Immature natural killer cell (primary cell): ENCODE results near the gene CDH4. TPM values are rescaled to one million over a fixed set of nuclear protein-coding genes. Genes with fewer than 3 reads are reported as not detected.

ENCODE experiments used
- DNase-seq, 3 donors: peaks; one replicate each; pipeline ENCODE4 v3.0.0; 2022; ENCODE audit warnings: mixed read lengths in 1 of 3
- H3K27ac Mint-ChIP-seq, 6 donors: one replicate each; pipeline ENCODE4 v1.8.0; 2020; ENCODE audit warnings: mixed read lengths in 6 of 6, mild to moderate bottlenecking in 5 of 6, inconsistent platforms in 4 of 6, moderate library complexity in 3 of 6
- H3K27me3 Mint-ChIP-seq, 3 donors: one replicate each; pipeline ENCODE4 v1.8.0; 2020 to 2021; ENCODE audit warnings: low read depth in 3 of 3, mild to moderate bottlenecking in 3 of 3, mixed read lengths in 3 of 3, moderate library complexity in 3 of 3, inconsistent platforms in 1 of 3
- H3K36me3 Mint-ChIP-seq, 3 donors: one replicate each; pipeline ENCODE4 v1.8.0; 2020; ENCODE audit warnings: mixed read lengths in 3 of 3, inconsistent platforms in 2 of 3, mild to moderate bottlenecking in 2 of 3
- H3K4me1 Mint-ChIP-seq, 2 donors: one replicate each; pipeline ENCODE4 v1.8.0; 2020; ENCODE audit warnings: inconsistent platforms in 2 of 2, mild to moderate bottlenecking in 2 of 2, mixed read lengths in 2 of 2, moderate library complexity in 1 of 2
- H3K4me3 Mint-ChIP-seq, 5 donors: one replicate each; pipeline ENCODE4 v1.8.0; 2020; ENCODE audit warnings: mild to moderate bottlenecking in 5 of 5, mixed read lengths in 5 of 5, inconsistent platforms in 3 of 5, moderate library complexity in 3 of 5
- H3K9me3 Mint-ChIP-seq, 6 donors: one replicate each; pipeline ENCODE4 v1.8.0; 2020; ENCODE audit warnings: mild to moderate bottlenecking in 6 of 6, mixed read lengths in 6 of 6, inconsistent platforms in 4 of 6, moderate library complexity in 3 of 6
- polyA plus RNA-seq, 3 donors: library from polyadenylated mRNA; unstranded; fragments of 300-500 nt; fragmentation: Illumina TruSeq; gene quantifications; one replicate each; pipeline ENCODE4 v1.2.3, GENCODE V29; 2021

The CDH4 gene
- polyA plus RNA-seq, 3 donors from 2014 or later = not detected

DNA sequence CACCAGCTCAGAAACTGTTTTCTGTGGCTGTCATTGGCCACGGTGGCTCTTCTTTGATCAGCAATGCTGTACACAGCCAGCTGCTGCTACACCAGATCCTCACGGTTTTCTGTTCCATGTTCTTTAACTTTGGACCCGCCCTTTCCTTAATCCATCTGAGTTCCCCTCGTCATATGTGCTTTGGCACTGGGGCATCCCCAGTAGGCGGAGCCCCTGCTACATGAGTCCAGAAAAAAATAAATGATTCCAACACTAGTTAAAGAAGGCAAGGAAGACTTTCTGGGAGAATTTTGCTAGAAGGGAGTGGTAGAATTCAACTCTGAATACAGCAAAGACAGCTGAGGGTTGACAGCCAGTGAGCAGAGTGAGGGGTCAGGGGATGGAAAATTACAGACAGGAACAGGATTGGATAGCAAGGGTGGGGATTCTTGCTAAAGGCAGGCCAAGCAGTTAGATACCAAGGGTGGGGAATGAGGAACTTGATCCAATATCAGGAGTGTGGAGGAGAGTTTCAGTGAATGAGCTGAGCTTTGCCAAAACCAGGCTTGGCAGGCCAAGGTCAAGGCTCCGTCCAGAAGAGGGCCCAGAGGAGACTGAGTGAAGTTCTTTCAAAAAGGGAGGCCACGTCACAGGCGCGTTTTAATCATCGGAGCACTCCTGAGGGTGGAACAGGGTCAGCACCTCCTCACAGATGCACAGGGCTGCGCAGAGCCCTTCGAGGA lies 391.8 kb downstream of the CDH4 start:
- no peaks in the 10 kb centered on the region for H3K4me1 Mint-ChIP-seq
- no peaks in the 10 kb centered on the region for H3K36me3 Mint-ChIP-seq
- H3K4me3 Mint-ChIP-seq = no peak overlapping the region
- no peak for DNase-seq
- H3K9me3 Mint-ChIP-seq = peaks cover 0 to 9% (median 0%) of the 10 kb centered on the region in 6 donors
- H3K27me3 Mint-ChIP-seq = peaks cover 3 to 6% (median 4%) of the 10 kb centered on the region in 3 donors
- H3K27ac Mint-ChIP-seq = no peak overlapping the region

DNA sequence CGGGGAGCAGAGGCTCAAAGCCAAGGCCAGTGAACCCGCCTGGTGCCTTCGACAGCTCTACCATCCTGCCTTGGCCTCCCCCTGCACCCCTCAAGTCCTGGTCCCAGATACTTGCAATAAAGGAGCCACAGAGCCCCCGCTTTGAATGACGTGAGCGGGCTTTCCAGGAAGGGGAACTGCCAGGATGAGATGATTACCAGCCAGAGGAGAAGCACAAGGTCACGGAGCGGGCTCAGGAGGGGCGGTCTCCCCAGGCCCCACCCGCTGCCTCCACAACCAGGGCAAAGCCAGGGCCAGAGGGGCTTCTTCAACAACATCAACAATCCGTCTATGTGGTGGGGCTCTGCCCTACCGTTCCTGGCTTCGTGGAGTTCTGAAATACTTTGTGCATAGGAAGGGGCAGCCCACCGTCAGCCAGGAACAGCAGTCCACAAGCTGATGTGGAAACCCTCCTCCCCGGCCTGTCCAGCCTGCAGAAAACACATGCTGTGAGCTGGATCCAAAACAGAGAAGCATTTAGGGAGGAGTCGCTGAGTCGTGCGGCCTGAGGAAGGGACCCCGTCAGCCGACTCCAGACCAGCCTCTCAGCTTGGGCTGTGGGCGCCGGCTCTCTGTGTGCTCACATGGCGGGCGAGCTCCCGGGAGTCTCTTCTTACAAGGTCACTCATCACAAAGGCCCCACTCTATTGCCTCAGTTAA lies 392.5 kb downstream of the CDH4 start:
- Mint-ChIP-seq H3K27me3 (peaks cover 3 to 6% (median 4%) of the 10 kb centered on the region in 3 donors), H3K9me3 (peaks cover 0 to 9% (median 0%) of the 10 kb centered on the region in 6 donors), H3K4me3 (no peak overlapping the region), H3K36me3 (no peaks in the 10 kb centered on the region), H3K27ac (no peak overlapping the region), H3K4me1 (no peaks in the 10 kb centered on the region)
- DNase-seq = no peak

DNA sequence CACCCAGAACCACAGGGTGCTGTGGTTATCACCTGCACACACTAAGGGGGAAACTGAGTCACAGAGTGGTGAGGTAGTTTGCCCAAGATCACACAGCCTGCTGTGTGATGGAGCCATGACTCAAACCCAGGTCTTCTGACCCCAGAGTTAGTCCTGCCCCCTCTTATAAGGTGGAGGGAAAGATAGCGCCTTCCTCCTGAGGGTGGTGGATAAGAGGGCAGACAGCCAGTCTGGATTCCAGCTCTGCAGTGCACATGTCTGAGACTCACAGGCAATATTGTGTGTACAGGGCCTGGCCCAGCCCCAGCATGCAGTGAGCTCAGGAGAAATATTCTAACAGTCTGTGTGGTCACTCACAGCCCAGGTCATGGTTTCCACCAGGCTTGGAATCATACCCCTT lies 393.7 kb downstream of the CDH4 start:
- peaks cover 3 to 6% (median 4%) of the 10 kb centered on the region in 3 donors for H3K27me3 Mint-ChIP-seq
- peaks cover 0 to 5% (median 0%) of the 10 kb centered on the region in 6 donors for H3K9me3 Mint-ChIP-seq
- no peak overlapping the region for H3K27ac Mint-ChIP-seq
- H3K4me3 Mint-ChIP-seq = no peak overlapping the region
- no peaks in the 10 kb centered on the region for H3K4me1 Mint-ChIP-seq
- DNase-seq = no peak
- H3K36me3 Mint-ChIP-seq = no peaks in the 10 kb centered on the region

DNA sequence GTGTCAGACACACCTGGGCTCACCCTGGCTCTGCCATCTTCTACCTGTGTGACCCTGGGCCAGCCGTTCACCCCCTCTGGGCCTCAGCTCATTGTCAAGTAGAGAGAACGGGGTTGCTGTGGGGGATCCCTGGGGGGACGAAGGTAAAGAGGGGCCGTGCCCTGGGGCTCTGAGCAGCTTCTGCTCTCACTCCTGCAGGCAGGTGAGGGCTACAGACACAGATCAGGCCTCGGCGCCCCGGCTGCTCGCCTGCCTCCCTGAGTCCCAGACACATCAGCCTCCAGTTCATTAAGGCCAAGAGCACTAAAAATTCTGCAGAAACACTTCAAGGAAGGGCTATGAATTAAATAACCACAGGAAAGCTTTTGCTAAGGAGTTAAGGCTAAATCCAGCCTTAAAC lies 394.4 kb downstream of the CDH4 start:
- no peak overlapping the region for H3K27ac Mint-ChIP-seq
- no peak for DNase-seq
- no peaks in the 10 kb centered on the region for H3K36me3 Mint-ChIP-seq

DNA sequence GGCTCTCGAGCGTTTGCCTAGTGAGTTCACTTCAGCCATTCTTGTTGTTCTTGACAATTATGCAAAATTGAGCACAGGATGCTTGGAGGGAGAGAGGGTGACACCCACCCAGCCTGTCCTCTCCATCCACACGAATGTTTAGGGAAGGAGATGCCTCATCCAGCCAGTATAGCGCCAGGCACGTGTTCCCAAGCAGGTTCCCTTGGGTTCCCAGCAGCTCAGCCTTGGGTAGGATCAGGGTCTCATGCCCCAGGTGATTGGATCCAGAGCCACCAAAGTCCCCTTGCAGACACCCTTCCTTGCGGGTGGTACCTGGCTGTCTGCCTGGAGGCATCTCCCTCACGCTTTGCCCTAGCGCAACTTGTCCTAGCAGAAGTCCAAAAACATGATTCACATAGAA lies 394.9 kb downstream of the CDH4 start:
- no peak for DNase-seq
- Mint-ChIP-seq H3K9me3 (peaks cover 0 to 8% (median 0%) of the 10 kb centered on the region in 6 donors), H3K27ac (no peak overlapping the region), H3K4me1 (no peaks in the 10 kb centered on the region), H3K27me3 (peaks cover 2 to 6% (median 4%) of the 10 kb centered on the region in 3 donors), H3K4me3 (no peak overlapping the region), H3K36me3 (no peaks in the 10 kb centered on the region)

More for the DNA sequence above, 394.4 kb downstream of the CDH4 start:
- H3K27me3 Mint-ChIP-seq = peaks cover 2 to 6% (median 4%) of the 10 kb centered on the region in 3 donors
- H3K4me1 Mint-ChIP-seq = no peaks in the 10 kb centered on the region
- peaks cover 0 to 5% (median 0%) of the 10 kb centered on the region in 6 donors for H3K9me3 Mint-ChIP-seq
- H3K4me3 Mint-ChIP-seq = no peak overlapping the region

DNA sequence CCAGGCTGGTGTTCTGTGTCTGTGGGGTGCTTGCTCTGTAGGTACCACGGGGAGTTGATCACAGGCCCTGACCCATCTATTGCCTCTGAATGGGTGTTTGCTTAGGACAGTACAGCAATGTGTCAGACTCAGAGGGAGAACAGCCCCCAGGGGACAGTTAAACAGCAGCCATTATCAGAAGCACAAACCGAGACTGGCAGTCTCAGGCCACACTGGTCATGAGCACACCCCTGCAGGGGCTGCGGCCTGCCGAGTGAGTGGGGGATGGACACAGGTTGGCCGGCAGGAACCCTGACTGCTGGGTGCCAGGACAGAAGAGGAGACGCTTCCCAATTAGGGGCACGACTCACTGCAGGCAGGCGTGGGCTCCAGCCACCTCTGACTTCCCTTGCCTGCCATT lies 395.6 kb downstream of the CDH4 start:
- Mint-ChIP-seq H3K27me3 (peaks cover 2 to 5% (median 3%) of the 10 kb centered on the region in 3 donors), H3K4me3 (no peak overlapping the region), H3K36me3 (no peaks in the 10 kb centered on the region), H3K9me3 (peaks cover 0 to 6% (median 0%) of the 10 kb centered on the region in 6 donors), H3K4me1 (no peaks in the 10 kb centered on the region), H3K27ac (no peak overlapping the region)
- no peak for DNase-seq

DNA sequence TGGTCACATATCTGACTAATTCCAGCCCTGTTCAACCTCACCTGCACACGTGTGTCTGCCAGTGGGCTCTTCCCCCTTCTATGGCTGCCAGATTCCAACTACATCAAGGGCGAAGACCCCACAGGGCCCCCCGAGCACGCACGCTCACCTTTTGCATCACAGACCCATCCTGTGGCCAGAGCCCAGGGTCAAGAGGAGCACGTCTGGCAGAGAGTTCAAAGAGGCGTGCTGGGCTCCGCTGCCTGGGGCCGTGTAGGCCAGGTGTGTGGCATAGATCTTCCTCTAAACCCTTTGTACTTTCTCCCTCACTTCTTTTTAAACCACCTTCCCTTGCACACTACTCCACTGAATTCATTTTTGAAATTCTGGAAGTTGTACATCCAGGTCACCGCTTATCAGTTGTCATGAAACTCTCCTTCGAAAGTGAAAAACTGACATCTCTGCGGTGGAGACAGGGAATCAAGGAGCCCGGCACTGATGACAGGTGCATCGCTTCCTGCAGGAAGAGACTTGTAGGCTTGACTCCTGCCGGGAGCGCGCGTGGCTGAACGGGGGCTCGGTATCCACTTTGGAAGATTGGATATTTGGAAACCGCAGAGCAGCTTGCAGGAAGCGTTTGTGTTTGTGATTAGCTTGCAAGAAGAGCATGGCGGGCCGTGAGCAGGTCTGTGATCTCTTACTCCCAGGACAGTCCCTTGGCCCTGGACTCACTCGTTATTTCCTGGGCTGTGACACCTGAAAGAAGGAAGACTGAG lies 397.2 kb downstream of the CDH4 start:
- Mint-ChIP-seq H3K36me3 (no peaks in the 10 kb centered on the region), H3K4me1 (no peaks in the 10 kb centered on the region), H3K9me3 (peaks cover 0 to 6% (median 0%) of the 10 kb centered on the region in 6 donors), H3K27me3 (peaks cover 0 to 4% (median 1%) of the 10 kb centered on the region in 3 donors), H3K27ac (no peak overlapping the region), H3K4me3 (no peak overlapping the region)
- no peak for DNase-seq

DNA sequence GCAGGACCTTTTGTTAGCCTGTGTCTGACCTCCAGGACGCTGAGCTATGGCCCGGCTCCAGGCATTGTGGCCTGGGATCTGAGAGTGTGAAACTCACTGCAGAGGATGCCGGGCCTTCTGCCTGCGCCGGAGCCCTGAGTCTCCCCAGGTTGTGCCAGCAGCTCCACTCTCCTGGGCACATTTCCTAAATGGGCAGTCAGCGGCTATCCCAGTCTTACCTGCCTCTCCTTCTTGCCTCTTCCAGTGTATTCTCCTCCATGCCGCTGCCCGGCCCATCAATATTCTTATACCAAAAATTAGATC lies 397.8 kb downstream of the CDH4 start:
- H3K36me3 Mint-ChIP-seq = no peaks in the 10 kb centered on the region
- DNase-seq = no peak
- no peaks in the 10 kb centered on the region for H3K4me1 Mint-ChIP-seq
- no peak overlapping the region for H3K4me3 Mint-ChIP-seq
- H3K9me3 Mint-ChIP-seq = peaks cover 0 to 6% (median 0%) of the 10 kb centered on the region in 6 donors
- H3K27ac Mint-ChIP-seq = no peak overlapping the region
- H3K27me3 Mint-ChIP-seq = peaks cover 0 to 4% (median 0%) of the 10 kb centered on the region in 3 donors

DNA sequence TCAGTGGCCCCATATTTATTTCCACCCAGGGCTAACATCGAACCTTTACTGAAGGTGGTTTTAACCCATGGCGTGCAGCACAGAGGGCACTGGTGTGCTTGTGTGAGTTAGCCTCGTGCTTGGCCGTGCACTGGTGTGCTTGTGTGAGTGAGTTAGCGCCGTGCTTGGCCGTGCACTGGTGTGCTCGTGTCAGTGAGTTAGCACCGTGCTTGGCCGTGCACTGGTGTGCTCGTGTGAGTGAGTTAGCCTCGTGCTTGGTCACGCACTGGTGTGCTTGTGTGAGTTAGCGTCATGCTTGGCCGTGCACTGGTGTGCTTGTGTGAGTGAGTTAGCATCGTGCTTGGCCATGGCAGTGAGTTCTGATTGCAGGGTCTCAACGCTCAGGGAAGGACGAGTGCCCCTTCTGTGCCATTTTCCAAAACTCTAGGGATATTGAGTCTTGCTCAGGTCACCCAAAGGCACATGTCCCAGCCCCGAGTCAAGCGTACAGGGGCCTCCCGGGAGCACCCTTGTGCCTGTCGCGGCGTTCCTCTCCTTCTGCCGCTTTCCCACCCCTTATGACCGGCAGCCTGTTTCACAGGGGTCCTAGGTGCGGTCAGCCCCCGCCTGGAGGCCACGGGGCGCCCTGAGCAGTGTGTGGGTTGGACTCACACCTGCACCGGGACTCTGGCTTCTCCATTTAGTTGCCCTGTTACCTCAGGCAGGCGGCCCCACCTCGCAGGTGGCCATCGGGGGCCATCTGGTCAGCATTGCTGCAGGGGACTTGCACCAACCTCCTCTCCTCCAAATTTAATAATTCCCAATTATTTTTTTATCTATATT lies 399.1 kb downstream of the CDH4 start:
- H3K36me3 Mint-ChIP-seq = no peaks in the 10 kb centered on the region
- H3K9me3 Mint-ChIP-seq = peaks cover 0 to 6% (median 0%) of the 10 kb centered on the region in 6 donors
- no peak for DNase-seq
- H3K27me3 Mint-ChIP-seq = peaks cover 0 to 4% (median 0%) of the 10 kb centered on the region in 3 donors
- no peak overlapping the region for H3K27ac Mint-ChIP-seq
- no peak overlapping the region for H3K4me3 Mint-ChIP-seq
- H3K4me1 Mint-ChIP-seq = no peaks in the 10 kb centered on the region

DNA sequence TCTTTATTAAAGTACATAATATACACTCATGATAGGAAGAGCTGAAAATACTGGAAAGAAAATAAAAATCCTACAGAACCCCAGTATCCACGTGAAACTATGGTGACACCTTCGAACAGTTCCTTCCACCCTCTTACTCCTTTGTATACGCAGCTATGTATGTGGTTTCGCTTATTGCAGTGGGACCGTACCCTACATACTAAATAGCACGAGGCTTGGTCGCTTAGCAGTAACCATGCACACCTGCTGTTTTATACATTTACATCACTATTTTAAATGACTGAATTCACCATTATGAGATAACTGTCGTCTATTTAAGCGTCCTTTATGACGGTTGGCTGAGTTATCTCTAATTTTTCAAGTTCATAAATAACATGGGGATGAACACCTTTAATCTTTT lies 400.1 kb downstream of the CDH4 start:
- Mint-ChIP-seq H3K27ac (no peak overlapping the region), H3K27me3 (peaks cover 0 to 4% (median 0%) of the 10 kb centered on the region in 3 donors), H3K9me3 (peaks cover 0 to 6% (median 0%) of the 10 kb centered on the region in 6 donors), H3K4me3 (no peak overlapping the region), H3K36me3 (no peaks in the 10 kb centered on the region), H3K4me1 (no peaks in the 10 kb centered on the region)
- no peak for DNase-seq

DNA sequence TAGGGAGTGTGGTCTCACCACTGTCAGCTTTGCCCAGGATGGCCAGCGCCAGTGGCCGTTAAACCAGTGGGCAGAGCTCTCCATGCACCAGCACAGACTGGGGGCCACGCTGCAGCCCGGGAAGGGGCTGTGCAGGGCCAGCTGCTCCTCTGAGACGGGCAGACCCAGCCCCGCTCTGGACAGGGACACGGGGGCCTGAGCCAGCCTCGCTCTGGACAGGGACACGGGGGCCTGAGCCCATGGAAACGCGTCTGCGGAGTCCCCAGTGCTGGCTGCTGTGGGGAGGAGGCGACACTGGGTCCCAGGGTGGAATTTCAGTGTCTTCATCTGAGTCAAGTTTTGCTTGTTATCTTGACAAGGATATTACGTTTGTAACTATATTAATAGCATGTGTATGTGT lies 402.7 kb downstream of the CDH4 start:
- Mint-ChIP-seq H3K36me3 (no peaks in the 10 kb centered on the region), H3K27ac (no peak overlapping the region), H3K27me3 (no peaks in the 10 kb centered on the region), H3K9me3 (peaks cover 0 to 2% (median under 1%) of the 10 kb centered on the region in 6 donors), H3K4me3 (no peak overlapping the region), H3K4me1 (no peaks in the 10 kb centered on the region)
- no peak for DNase-seq

DNA sequence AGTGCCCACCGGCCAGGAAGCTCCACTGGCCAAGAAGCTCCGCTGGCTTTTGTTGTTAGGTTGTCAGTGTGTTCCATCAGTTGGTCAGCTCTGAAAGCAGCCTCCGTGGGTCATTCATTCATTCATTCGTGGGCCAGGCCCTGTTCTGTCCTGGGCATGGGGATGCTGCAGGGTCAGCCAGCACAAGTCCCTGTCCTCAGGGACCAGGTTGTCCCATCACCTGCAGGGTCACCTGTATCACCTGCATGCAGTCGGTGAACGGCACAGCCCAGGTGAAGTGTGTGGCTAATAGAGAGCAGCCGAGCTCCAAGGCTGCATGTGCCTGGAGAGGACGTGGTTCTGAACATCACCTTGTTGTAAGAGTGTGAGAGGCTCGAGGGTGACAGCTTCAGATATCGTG lies 403.5 kb downstream of the CDH4 start:
- H3K4me1 Mint-ChIP-seq = no peaks in the 10 kb centered on the region
- H3K9me3 Mint-ChIP-seq = peaks cover 0 to 4% (median under 1%) of the 10 kb centered on the region in 6 donors
- no peak overlapping the region for H3K4me3 Mint-ChIP-seq
- DNase-seq = no peak
- no peak overlapping the region for H3K27ac Mint-ChIP-seq
- H3K27me3 Mint-ChIP-seq = no peaks in the 10 kb centered on the region
- H3K36me3 Mint-ChIP-seq = no peaks in the 10 kb centered on the region

DNA sequence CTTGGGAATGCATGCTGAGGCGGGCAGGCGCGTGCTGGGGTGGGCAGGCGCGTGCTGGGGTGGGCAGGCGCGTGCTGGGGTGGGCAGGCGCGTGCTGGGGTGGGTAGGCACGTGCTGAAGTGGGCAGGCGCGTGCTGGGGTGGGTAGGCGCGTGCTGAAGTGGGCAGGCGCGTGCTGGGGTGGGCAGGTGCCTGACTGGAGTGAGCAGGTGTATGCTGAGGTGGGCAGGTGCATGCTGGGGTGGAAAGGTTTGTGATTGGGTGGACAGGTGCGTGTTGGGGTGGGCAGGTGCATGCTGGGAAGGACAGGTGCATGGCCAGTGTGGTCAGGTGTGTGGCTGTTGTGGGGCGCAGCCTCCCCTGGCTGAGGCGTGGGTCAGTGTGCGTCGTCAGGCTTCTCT lies 404.1 kb downstream of the CDH4 start:
- Mint-ChIP-seq H3K27me3 (no peaks in the 10 kb centered on the region), H3K27ac (no peak overlapping the region), H3K4me1 (no peaks in the 10 kb centered on the region), H3K4me3 (no peak overlapping the region), H3K9me3 (peaks cover 0 to 4% (median under 1%) of the 10 kb centered on the region in 6 donors), H3K36me3 (no peaks in the 10 kb centered on the region)
- DNase-seq = no peak
